Lung (tissue), 12 donors: Measurements from ENCODE around the gene KRT26. TPM values are rescaled to one million over a fixed set of nuclear protein-coding genes. Genes with fewer than 3 reads are reported as not detected.

ENCODE experiments used
- ATAC-seq: fragments of 200-7000 bp; cut with Tn5 transposase; one replicate; pipeline ENCODE4 v1.9.1; 2020; ENCODE audit warnings: moderate number of reproducible peaks; ENCODE audit not compliant: insufficient read depth, low FRiP score
- DNase-seq, 3 donors: peaks; one replicate each; pipeline ENCODE4 v3.0.0-alpha.2; 2013 to 2017
- H3K27ac ChIP-seq, 2 donors: one replicate each; pipeline ENCODE4 v1.5.1; 2013; ENCODE audit warnings: mild to moderate bottlenecking in 2 of 2, moderate library complexity in 2 of 2, control low read depth in 1 of 2, inconsistent platforms in 1 of 2, low read depth in 1 of 2, low read length in 1 of 2
- H3K27me3 ChIP-seq, 3 donors: one replicate each; pipeline ENCODE4 v1.5.1; 2013; ENCODE audit warnings: low read length in 2 of 3; ENCODE audit not compliant: control insufficient read depth in 3 of 3, insufficient read depth in 3 of 3
- H3K36me3 ChIP-seq, 4 donors: one replicate each; pipeline ENCODE4 v1.5.1; 2013; ENCODE audit warnings: low read length in 4 of 4, mild to moderate bottlenecking in 1 of 4, moderate library complexity in 1 of 4; ENCODE audit not compliant: control insufficient read depth in 4 of 4, insufficient read depth in 4 of 4
- H3K4me1 ChIP-seq, 5 donors: one replicate each; pipeline ENCODE4 v1.5.1; 2013; ENCODE audit warnings: low read length in 5 of 5, mild to moderate bottlenecking in 2 of 5, moderate library complexity in 1 of 5; ENCODE audit not compliant: control insufficient read depth in 5 of 5, insufficient read depth in 5 of 5
- H3K4me3 ChIP-seq: one replicate; pipeline ENCODE4 v1.5.1; 2013; ENCODE audit warnings: mild to moderate bottlenecking, control low read depth, moderate library complexity
- H3K9ac ChIP-seq, 2 donors: one replicate each; pipeline ENCODE4 v1.5.1; 2013; ENCODE audit warnings: low read length in 2 of 2, control low read depth in 1 of 2; ENCODE audit not compliant: insufficient read depth in 1 of 2
- H3K9me3 ChIP-seq, 4 donors: one replicate each; pipeline ENCODE4 v1.5.1; 2013; ENCODE audit warnings: low read length in 3 of 4, mild to moderate bottlenecking in 1 of 4, moderate library complexity in 1 of 4; ENCODE audit not compliant: control insufficient read depth in 4 of 4, insufficient read depth in 3 of 4
- WGBS, 2 donors: extraction: QIAGEN DNeasy Blood & Tissue Kit; methylation state at CpG; one replicate each; pipeline ENCODE4 v1.1.7; 2013; 5-methylcytosine and 5-hydroxymethylcytosine counted together
- polyA plus RNA-seq, 2 donors: library from polyadenylated mRNA; stranded (reverse); fragments of 200-250 nt; gene quantifications; one replicate each; pipeline ENCODE4 v1.2.1, GENCODE V29; 2013
- total RNA-seq, 2 donors: library from RNA; depleted of rRNA in 1 of 2; stranded (reverse); fragments of >200 nt in 1 of 2; gene quantifications; one replicate each; pipeline ENCODE4 v1.2.1, GENCODE V29; 2014 to 2021
- TF ChIP-seq, protein P1 (sequence below): IDR thresholded peaks from 2 replicates; pipeline ENCODE4 v1.5.1; 2012; ENCODE audit warnings: mild to moderate bottlenecking; ENCODE audit errors: control extremely low read depth, extremely low read depth
- donor health status: control.
- donor health status: control.
- donor health status: Bipolar disorder and iron deficiency.
- donor health status: healthy.
- donor health status: DM: yes; HTN: yes; CAD: no.

KRT26 gene
- total and polyA plus RNA-seq, 4 donors: not detected

GRCh38 chr17:40727447-40728231, 44.4 kb downstream of the KRT26 start:
- Histone ChIP-seq H3K4me3 (no peak overlapping the region), H3K9me3 (no peaks in the 10 kb centered on the region), H3K4me1 (no peaks in the 10 kb centered on the region), H3K36me3 (no peaks in the 10 kb centered on the region), H3K27ac (no peak overlapping the region), H3K27me3 (no peaks in the 10 kb centered on the region), H3K9ac (no peak overlapping the region)
- 64 to 79% methylated on average over 8 of the region's 8 CpGs for WGBS, 2 donors
- ATAC-seq (no peak), DNase-seq (peak in 2 of 3 donors; percentile 23 to 42)
- TF ChIP-seq, protein P1, sequence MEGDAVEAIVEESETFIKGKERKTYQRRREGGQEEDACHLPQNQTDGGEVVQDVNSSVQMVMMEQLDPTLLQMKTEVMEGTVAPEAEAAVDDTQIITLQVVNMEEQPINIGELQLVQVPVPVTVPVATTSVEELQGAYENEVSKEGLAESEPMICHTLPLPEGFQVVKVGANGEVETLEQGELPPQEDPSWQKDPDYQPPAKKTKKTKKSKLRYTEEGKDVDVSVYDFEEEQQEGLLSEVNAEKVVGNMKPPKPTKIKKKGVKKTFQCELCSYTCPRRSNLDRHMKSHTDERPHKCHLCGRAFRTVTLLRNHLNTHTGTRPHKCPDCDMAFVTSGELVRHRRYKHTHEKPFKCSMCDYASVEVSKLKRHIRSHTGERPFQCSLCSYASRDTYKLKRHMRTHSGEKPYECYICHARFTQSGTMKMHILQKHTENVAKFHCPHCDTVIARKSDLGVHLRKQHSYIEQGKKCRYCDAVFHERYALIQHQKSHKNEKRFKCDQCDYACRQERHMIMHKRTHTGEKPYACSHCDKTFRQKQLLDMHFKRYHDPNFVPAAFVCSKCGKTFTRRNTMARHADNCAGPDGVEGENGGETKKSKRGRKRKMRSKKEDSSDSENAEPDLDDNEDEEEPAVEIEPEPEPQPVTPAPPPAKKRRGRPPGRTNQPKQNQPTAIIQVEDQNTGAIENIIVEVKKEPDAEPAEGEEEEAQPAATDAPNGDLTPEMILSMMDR: no peak

DNA sequence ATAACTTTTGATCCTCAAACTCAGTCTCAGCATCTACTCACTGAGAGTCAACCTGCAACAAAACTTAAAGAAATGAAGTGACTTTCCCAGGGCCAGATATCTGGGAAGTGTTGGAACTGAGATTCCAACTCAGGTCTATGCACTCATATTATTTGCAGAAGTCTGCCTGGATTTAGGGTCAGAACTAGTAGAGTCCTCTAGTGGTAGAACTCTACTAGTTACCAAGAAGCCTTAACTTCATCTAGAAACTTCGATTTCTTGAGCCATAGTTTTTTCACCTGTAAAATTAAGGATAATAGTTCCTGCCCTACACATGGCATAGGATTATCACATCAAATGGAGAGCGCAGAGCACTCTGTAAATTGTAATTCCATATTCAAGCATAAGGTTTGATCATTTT, 45.1 kb downstream of the KRT26 start:
- WGBS, 2 donors: 66 to 84% methylated on average over 2 of the region's 2 CpGs
- no peak overlapping the region for H3K9ac ChIP-seq
- H3K9me3 ChIP-seq: no peaks in the 10 kb centered on the region
- no peak overlapping the region for H3K27ac ChIP-seq
- ATAC-seq (no peak), DNase-seq (peak in 1 of 3 donors; percentile 14)
- H3K4me3 ChIP-seq: no peak overlapping the region
- H3K36me3 ChIP-seq: no peaks in the 10 kb centered on the region
- TF ChIP-seq, protein P1: peak; percentile 9
- no peaks in the 10 kb centered on the region for H3K4me1 ChIP-seq
- no peaks in the 10 kb centered on the region for H3K27me3 ChIP-seq

DNA sequence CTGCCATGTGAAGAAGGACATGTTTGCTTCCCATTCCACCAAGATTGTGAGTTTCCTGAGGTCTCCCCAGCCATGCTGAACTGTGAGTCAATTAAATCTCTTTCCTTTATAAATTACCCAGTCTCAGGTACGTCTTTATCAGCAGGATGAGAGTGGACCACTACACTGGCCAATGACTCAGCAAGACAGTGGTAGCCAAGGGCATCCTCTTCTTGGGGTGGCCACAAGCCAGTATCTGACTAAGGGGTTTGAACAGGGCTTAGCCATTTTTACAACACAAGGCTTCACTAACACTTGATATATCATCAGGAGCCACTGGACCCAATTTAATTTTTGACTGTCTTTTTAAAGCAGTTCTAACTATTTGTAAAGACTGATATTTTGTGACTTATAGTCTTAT, 47.3 kb downstream of the KRT26 start:
- H3K4me3 ChIP-seq: no peak overlapping the region
- DNase-seq (no peak), ATAC-seq (no peak)
- no peak overlapping the region for H3K27ac ChIP-seq
- H3K4me1 ChIP-seq: no peaks in the 10 kb centered on the region
- H3K27me3 ChIP-seq: no peaks in the 10 kb centered on the region
- no peak overlapping the region for H3K9ac ChIP-seq
- TF ChIP-seq, protein P1: no peak
- 79 to 89% methylated on average over 1 of the region's 1 CpG for WGBS, 2 donors
- H3K36me3 ChIP-seq: no peaks in the 10 kb centered on the region
- H3K9me3 ChIP-seq: no peaks in the 10 kb centered on the region
